Raji (cell line): ENCODE results near the gene UGT1A8.
"Not testable (repeated sequence)": the region's sequence is repeated elsewhere in the genome, so short reads cannot be mapped to it uniquely, and the experiment has no call there.

Experiments used
- POLR2A ChIP-seq: IDR thresholded peaks from 2 replicates; pipeline ENCODE4 v1.6.1; 2011; ENCODE audit warnings: low read depth, low read length, control low read depth; ENCODE audit not compliant: insufficient read depth

The UGT1A8 gene

GRCh38 chr2:233636306-233636705, 18.9 kb downstream of the UGT1A8 start, which contains the start of gene UGT1A10:
Gene UGT1A10, plus strand, starts transcription at chr2:233636448. Its CDS starts 75 bp downstream, at chr2:233636523.
- TF ChIP-seq POLR2A = not testable (repeated sequence)

DNA sequence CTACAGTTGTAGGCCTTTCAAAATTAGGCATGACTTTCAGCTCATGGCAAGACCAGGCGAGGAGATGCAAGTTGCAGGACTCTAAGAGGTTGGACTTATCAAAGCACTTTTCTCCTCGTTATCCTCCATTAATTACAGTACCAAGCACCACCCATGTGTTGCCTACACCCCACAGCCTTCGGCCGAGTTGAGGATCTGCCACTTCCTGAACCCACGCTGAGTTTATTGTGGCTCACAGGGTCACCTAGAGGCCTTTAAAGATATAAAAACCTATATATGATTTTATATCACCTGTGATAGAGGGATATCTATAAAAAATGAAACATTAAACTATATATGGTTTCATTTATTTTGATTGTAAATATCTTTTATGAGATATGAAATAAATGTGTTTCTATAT, 21.4 kb downstream of the UGT1A8 start:
- TF ChIP-seq POLR2A = no peak

DNA sequence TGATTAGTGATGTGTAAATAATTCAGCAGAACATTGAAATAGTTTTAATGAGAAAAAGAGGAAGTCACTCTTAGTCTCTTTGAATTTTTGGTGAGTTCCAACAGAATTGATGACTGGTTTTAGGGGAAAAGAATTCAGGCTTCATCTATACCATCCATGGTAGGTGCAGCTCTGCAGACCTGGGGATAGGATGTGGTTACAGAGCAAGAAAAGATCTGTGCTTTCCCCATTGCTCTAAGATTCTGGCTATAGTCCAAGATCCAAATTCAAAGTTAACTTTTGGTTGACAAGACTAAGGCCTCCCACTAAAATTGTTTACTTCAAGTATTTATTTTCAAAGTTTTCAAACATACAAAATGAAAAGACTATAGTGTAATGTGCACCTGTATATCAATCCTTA, 22.4 kb downstream of the UGT1A8 start:
- TF ChIP-seq POLR2A = no peak

DNA sequence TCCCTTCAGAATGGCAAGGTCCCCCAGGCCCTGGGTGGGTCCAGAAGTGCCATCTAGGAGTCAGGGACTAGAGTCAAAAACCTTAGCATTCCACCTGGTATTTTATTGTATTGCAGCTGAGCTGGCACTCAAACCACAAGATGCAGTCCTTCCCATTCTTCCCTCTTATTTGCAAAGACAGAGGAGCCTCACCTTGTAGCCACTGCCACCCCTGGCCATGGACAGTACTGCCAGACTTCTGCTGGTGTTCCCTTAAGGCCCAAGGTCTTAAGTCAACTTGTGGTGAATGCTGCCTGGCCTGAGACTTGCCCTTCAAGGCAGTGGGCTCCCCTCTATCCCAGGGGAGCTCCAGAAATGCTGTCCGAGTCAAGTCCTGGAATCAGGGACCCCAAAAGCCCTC, 25.7 kb downstream of the UGT1A8 start:
- no peak for TF ChIP-seq POLR2A

DNA sequence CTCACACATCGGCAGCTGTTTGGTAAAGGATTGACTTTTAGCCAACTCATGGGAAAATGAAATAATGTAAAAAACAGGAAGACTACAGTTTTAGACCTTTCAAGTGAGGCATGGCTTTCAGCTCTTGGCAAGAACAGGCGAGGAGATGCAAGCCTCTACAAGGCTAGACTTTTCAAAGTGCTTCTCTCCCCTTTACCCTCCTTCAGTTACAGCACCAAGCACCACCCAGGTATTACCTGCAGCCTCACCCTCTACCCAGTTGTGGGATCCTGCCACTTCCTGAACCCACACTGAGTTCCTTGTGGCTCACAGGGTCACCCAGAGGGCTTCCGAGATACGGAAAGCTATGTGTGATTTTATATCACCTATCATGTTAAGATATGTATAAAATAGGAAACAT, 33.5 kb downstream of the UGT1A8 start:
- no peak for TF ChIP-seq POLR2A

DNA sequence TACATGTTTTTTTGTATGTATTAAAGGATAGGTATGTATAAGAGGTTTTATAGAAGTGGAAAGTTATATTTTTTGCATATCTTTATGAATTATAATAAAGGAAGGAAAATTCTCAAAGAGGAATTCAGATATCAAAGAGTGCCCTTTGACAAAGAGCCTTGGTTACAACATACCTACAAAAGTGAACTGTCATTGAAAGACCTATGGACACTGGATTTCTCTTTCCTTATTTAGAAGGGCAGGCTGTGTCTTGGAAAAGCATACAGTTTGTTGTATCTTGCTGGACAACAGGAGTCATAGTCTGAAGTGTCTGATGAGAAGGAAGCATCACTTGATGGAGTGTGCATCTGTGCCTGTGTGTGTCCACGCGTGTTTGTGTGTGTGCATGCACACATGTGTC, 34.0 kb downstream of the UGT1A8 start:
- no peak for TF ChIP-seq POLR2A

DNA sequence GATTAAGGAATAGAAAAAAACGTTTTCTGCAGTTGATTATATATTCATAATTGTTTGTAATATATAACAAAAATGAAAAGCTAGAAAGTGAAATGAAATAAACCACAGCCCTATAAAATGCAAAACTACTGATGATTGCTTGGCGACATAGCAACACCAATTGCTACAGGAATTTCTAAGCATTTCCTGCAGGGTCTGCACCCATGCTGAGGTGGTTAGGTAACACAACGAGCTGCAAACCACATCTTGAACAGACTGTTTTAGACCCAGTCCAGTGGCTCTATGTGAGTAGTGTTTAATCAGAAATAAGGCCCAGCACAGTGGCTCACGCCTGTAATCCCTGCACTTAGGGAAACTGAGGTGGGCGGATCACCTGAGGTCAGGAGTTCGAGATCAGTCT, 37.1 kb downstream of the UGT1A8 start:
- no peak for TF ChIP-seq POLR2A

- TF ChIP-seq POLR2A = no peak
Measured at GRCh38 chr2:233655043-233655442, 37.6 kb downstream of the UGT1A8 start.

GRCh38 chr2:233656443-233656842, 39.0 kb downstream of the UGT1A8 start:
- no peak for TF ChIP-seq POLR2A

DNA sequence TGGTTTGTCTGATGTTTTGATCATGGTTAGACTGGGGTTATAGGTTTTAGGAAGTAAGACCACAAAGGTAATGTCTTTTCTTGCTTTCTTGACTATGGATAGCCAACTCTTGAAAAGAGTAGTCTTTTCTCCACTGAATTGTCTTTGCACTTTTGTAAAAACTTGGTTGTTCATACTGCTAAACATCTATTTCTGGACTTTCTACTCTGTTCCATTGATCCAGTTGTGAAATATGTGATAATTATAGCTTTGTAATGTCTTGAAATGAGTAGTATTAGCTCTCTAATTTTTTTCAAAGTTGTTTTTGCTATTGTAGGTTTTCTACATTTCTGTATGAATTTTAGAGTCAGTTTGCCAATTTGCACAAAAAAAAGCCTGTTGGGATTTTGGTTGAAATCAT, 41.2 kb downstream of the UGT1A8 start:
- no peak for TF ChIP-seq POLR2A

DNA sequence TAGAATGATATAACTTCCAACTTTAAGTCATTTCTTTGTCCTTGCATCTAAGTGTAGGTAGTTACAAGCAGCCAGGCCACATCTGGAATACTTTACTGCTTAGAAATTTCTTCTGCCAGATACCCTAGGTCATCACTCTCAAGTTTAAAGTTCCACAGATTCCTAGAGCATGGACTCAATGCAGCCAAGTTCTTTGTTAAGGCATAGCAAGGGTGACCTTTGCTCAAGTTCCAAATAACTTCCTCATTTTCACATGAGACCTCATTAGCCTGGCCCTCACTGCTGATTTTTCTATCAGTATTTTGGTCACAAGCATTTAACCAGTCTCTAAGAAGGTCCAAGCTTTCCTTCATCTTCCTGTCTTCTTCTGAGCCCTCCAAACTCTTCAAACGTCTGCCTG, 46.5 kb downstream of the UGT1A8 start:
- TF ChIP-seq POLR2A = no peak

- TF ChIP-seq POLR2A = no peak
Measured at GRCh38 chr2:233668605-233669260, 51.3 kb downstream of the UGT1A8 start.

- TF ChIP-seq POLR2A = no peak
Measured at GRCh38 chr2:233671290-233672161, 54.1 kb downstream of the UGT1A8 start, which contains the start of gene UGT1A9. Gene UGT1A9, plus strand, starts transcription at chr2:233671898. Its CDS starts 37 bp downstream, at chr2:233671935.

DNA sequence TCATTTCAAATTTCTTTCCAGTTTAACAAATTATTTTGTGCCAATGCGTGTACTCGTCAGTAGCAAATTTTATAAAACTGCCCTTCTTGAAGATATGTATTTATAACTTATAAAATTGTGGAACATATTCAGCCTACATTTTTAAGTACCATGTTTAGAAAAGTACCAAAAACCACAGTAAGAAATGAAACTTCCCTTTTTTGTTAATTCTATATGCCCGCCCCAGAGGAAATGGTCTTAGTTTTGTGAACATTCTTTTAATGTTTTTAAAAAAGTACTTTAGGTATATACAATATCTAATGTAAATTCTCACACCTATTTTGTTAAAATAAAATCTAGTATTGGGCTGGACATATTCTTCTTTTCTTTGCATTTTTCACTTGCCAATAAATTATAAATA, 55.5 kb downstream of the UGT1A8 start:
- TF ChIP-seq POLR2A = no peak

- TF ChIP-seq POLR2A = no peak
Measured at GRCh38 chr2:233673896-233674295, 56.5 kb downstream of the UGT1A8 start.

- TF ChIP-seq POLR2A = no peak
Measured at GRCh38 chr2:233674314-233674713, 56.9 kb downstream of the UGT1A8 start.
